ENCODE measurements around the gene CCNT2. TPM values are rescaled to one million over a fixed set of nuclear protein-coding genes. Genes with fewer than 3 reads are reported as not detected.

Gene CCNT2
- total RNA-seq, 1 experiment from 2014 or later: 32.6 TPM

- Histone ChIP-seq H3K36me3 (ENCODE audit: control insufficient read depth in 1 of 2, insufficient read depth in 2 of 2, low read length in 2 of 2) (peaks cover 16 to 37% of the 10 kb centered on the region in 2 experiments), H3K4me2 (ENCODE audit: low read length) (no peak overlapping the region), H3K4me1 (ENCODE audit: control insufficient read depth in 1 of 2, insufficient read depth in 2 of 2, low read length in 2 of 2) (no peaks in the 10 kb centered on the region), H3K9ac (ENCODE audit: low read length) (no peak overlapping the region), H3K4me3 (replicated peaks in 1 of 2; ENCODE audit: low read depth in 1 of 2, low read length in 2 of 2) (no peak overlapping the region), H3K9me3 (ENCODE audit: control insufficient read depth in 1 of 2, insufficient read depth in 1 of 2, low read depth in 1 of 2, low read length in 2 of 2) (no peaks in the 10 kb centered on the region), H3K27ac (ENCODE audit: low read depth, low read length) (no peak overlapping the region), H2AFZ (ENCODE audit: low read depth, low read length, poor library complexity, severe bottlenecking) (no peak overlapping the region), H3K27me3 (ENCODE audit: insufficient read depth, low read length) (no peaks in the 10 kb centered on the region), H3K79me2 (ENCODE audit: insufficient read depth, low read length) (peaks cover 80% of the 10 kb centered on the region), H3K9me2 (ENCODE audit: insufficient read depth) (no peaks in the 10 kb centered on the region), H4K20me1 (ENCODE audit: insufficient read depth) (0 out of 2 replicates have a peak, but pooled peaks cover 5% of the 10 kb centered on the region)
- ATAC-seq: no peak
- CTCF ChIA-PET: no interaction called here
- intact Hi-C loops (cut with micrococcal nuclease): no loop called here
- TF ChIP-seq, protein P1, sequence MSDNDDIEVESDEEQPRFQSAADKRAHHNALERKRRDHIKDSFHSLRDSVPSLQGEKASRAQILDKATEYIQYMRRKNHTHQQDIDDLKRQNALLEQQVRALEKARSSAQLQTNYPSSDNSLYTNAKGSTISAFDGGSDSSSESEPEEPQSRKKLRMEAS (IDR thresholded peaks at IDR 0.05): no peak
- no peak for TF ChIP-seq ZNF274 (IDR thresholded peaks at IDR 0.05; ENCODE audit: low read depth, low read length)
- no peak for TF ChIP-seq EZH2 (IDR thresholded peaks at IDR 0.05)
- no peak for TF ChIP-seq EGR1 (IDR thresholded peaks at IDR 0.05; ENCODE audit: low read depth)
- TF ChIP-seq JUND (IDR thresholded peaks at IDR 0.05): no peak
- no peak for TF ChIP-seq SRF (IDR thresholded peaks at IDR 0.05; ENCODE audit: low read depth)
- TF ChIP-seq RAD21 (IDR thresholded peaks at IDR 0.05; ENCODE audit: low read depth): no peak
- TF ChIP-seq ELF1 (IDR thresholded peaks at IDR 0.05; ENCODE audit: borderline replicate concordance, low read depth): no peak
- DNase-seq (ENCODE audit: low read depth, low spot score): no peak
- POLR2A ChIA-PET: no interaction called here
- RAD21 ChIA-PET (ENCODE audit: low non-redundant PET in 1 of 2, low total read pairs in 2 of 2, uncharacterized antibody in 2 of 2, unreplicated experiment in 2 of 2): no interaction called here
- BruUV-seq (replicated peaks): no TSS peak
Measured at GRCh38 chr2:134946073-134946472, 27.5 kb downstream of the CCNT2 start.

DNA sequence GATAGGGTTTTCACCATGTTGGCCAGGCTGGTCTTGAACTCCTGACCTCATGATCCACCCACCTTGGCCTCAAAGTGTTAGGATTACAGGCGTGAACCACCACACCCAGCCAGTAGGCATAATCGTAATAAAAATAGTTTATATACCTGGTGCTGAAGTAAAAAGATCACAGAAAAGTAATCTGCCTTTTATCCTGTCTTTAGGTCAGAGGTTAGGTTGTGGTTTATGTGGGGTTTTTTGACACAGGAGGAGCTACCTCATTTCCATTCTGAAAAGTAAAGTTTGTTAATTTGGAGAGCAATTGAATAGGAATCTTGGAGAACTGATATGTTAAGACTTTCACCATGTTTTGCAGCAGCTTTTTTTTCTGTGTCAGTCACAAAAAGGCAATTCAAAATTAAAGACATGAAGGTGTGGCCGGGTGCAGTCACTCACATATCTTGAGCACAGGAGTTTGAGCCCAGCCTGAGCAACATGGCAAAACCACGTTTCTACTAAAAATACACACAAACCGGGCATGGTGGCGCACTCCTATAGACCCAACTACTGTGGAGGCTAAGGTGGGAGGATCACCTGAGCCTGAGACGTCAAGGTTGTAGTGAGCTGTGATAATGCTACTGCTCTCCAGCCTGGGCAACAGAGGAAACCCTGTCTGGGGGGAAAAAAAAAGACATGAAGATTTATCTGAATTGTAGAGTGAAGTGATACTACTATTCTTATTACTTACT is 31.5 kb downstream of the CCNT2 start:
- no TSS peak for BruUV-seq (replicated peaks)
- H4K20me1 ChIP-seq (ENCODE audit: insufficient read depth): no peaks in the 10 kb centered on the region
- H3K79me2 ChIP-seq (ENCODE audit: insufficient read depth, low read length): peaks cover 52% of the 10 kb centered on the region
- no peaks in the 10 kb centered on the region for H3K4me1 ChIP-seq (ENCODE audit: control insufficient read depth in 1 of 2, insufficient read depth in 2 of 2, low read length in 2 of 2)
- no peaks in the 10 kb centered on the region for H3K27me3 ChIP-seq (ENCODE audit: insufficient read depth, low read length)
- H3K4me2 ChIP-seq (ENCODE audit: low read length): no peak overlapping the region
- ChIA-PET CTCF (no interaction called here), RAD21 (ENCODE audit: low non-redundant PET in 1 of 2, low total read pairs in 2 of 2, uncharacterized antibody in 2 of 2, unreplicated experiment in 2 of 2) (no interaction called here), POLR2A (no interaction called here)
- H3K36me3 ChIP-seq (ENCODE audit: control insufficient read depth in 1 of 2, insufficient read depth in 2 of 2, low read length in 2 of 2): peaks cover 34 to 37% of the 10 kb centered on the region in 2 experiments
- H3K4me3 ChIP-seq (replicated peaks in 1 of 2; ENCODE audit: low read depth in 1 of 2, low read length in 2 of 2): no peak overlapping the region
- H2AFZ ChIP-seq (ENCODE audit: low read depth, low read length, poor library complexity, severe bottlenecking): no peak overlapping the region
- no peak overlapping the region for H3K9ac ChIP-seq (ENCODE audit: low read length)
- H3K27ac ChIP-seq (ENCODE audit: low read depth, low read length): no peak overlapping the region
- H3K9me3 ChIP-seq (ENCODE audit: control insufficient read depth in 1 of 2, insufficient read depth in 1 of 2, low read depth in 1 of 2, low read length in 2 of 2): no peaks in the 10 kb centered on the region
- H3K9me2 ChIP-seq (ENCODE audit: insufficient read depth): no peaks in the 10 kb centered on the region
- intact Hi-C loops (cut with micrococcal nuclease): no loop called here
- no peak for ATAC-seq
- DNase-seq (ENCODE audit: low read depth, low spot score): no peak
- TF ChIP-seq TCF7L2 (IDR thresholded peaks at IDR 0.05; ENCODE audit: borderline replicate concordance, extremely low read depth, insufficient read depth, insufficient read length) (no peak), SIN3A (IDR thresholded peaks at IDR 0.05; ENCODE audit: low read depth) (no peak), EZH2phosphoT487 (IDR thresholded peaks at IDR 0.05; ENCODE audit: borderline replicate concordance) (no peak), CEBPB (IDR thresholded peaks at IDR 0.05; ENCODE audit: low read depth) (no peak), ATF3 (IDR thresholded peaks at IDR 0.05) (no peak), ZNF274 (IDR thresholded peaks at IDR 0.05; ENCODE audit: low read depth, low read length) (no peak), SP1 (IDR thresholded peaks at IDR 0.05; ENCODE audit: low read depth) (no peak), ELF1 (IDR thresholded peaks at IDR 0.05; ENCODE audit: borderline replicate concordance, low read depth) (no peak), EGR1 (IDR thresholded peaks at IDR 0.05; ENCODE audit: low read depth) (no peak), CBX3 (IDR thresholded peaks at IDR 0.05; ENCODE audit: low read depth) (no peak)
- TF ChIP-seq, protein P2, sequence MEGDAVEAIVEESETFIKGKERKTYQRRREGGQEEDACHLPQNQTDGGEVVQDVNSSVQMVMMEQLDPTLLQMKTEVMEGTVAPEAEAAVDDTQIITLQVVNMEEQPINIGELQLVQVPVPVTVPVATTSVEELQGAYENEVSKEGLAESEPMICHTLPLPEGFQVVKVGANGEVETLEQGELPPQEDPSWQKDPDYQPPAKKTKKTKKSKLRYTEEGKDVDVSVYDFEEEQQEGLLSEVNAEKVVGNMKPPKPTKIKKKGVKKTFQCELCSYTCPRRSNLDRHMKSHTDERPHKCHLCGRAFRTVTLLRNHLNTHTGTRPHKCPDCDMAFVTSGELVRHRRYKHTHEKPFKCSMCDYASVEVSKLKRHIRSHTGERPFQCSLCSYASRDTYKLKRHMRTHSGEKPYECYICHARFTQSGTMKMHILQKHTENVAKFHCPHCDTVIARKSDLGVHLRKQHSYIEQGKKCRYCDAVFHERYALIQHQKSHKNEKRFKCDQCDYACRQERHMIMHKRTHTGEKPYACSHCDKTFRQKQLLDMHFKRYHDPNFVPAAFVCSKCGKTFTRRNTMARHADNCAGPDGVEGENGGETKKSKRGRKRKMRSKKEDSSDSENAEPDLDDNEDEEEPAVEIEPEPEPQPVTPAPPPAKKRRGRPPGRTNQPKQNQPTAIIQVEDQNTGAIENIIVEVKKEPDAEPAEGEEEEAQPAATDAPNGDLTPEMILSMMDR (IDR thresholded peaks at IDR 0.05 in 2 of 3, conservative IDR thresholded peaks at IDR 0.05 in 1 of 3; ENCODE audit: borderline replicate concordance in 1 of 3, insufficient read depth in 1 of 3, low read depth in 2 of 3, low read length in 2 of 3): no peak
- TF ChIP-seq, protein P1 (IDR thresholded peaks at IDR 0.05): no peak
